Umbilical cord (tissue), 2 donors: ENCODE results near the gene SLC9C2. TPM values are rescaled to one million over a fixed set of nuclear protein-coding genes. Genes with fewer than 3 reads are reported as not detected.
"Not testable (repeated sequence)": the region's sequence is repeated elsewhere in the genome, so short reads cannot be mapped to it uniquely, and the experiment has no call there.

Experiments used
- DNase-seq: peaks from one replicate; pipeline ENCODE4 v3.0.0-alpha.2; 2015; ENCODE audit warnings: low spot score
- total RNA-seq: library from RNA; depleted of rRNA; stranded (reverse); fragments of >200 nt; gene quantifications from one replicate; pipeline ENCODE4 v1.2.3, GENCODE V29; 2014; ENCODE audit warnings: low replicate concordance; ENCODE audit not compliant: insufficient read depth

SLC9C2 gene
- total RNA-seq, 1 donor from 2014 or later, result 1.7 TPM

DNA sequence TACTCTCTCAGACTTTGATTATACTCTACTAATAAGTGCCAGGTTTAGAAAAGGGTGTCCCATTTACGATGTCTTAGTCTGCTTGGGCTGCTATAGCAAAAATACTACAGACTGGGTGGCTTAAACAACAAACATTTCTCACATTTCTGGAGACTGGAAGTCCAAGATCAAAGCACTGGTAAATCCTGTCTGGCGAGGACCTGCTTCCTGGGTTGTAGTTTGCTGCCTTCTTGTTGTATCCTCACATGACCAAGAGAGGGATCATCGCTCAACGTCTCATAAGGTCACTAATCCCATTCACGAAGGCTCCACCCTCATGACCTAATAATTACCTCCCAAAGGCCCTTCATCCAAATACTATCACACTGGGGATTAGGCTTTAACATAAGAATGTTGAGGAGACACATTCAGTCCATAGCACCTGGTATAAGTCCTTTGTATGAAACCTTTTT is 113.7 kb downstream of the SLC9C2 start:
- peak; percentile 23 for DNase-seq

DNA sequence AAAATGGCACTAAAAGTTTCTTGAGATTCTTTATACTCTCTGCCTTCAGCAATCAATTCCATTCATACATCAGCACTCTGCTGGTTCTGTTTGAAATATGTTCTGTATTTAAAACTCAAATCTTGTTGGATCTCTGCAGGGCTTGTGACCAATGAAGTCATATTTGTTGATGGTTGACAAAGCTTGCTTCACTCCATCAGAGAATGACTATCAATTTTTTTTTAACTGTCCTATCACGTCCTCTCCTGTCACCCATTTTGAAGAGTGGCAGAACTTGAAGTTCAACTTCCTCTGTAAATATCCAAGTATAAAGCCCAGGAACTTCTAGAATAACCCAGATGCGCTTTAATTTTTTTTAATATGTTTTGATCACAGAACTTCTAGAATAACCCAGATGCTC is 114.9 kb downstream of the SLC9C2 start:
- DNase-seq, result no peak

DNA sequence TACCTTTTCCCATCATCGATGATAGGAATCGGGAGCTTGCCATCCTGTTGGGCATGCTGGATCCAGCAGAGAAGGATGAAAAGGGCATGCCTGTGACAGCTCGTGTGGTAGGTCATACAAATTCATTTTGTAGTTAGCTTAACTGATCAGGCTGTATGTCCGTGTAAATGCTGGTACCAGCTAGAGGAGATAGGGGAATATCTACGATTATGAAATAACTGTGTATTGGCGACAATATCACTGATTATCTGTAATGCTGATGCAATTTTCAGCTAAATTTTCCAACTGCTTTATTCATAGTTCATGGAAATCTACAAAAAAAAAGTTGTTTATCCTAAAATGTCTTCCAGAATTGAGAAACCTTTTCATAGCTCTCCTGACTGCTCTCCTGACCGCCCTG is 117.5 kb downstream of the SLC9C2 start:
- DNase-seq, result no peak

DNA sequence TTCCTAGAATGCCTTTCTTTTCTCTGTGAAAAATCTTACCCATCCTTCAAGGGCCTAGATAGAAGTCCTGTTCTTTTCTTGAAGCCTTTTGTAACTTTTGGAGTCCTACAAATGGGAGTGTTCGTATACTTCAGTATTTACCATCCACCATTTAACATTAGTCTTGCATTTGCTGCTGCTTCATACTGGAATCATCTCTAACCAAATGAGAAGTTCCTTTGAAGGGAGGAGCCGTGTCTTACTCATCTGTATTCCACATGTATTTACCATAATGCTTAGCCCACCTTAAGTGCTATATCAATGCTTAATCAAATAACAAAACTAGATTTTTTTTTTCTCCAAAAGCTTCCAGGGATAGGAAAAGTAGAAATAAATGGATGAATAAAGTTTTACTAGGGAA is 118.6 kb downstream of the SLC9C2 start:
- DNase-seq, result no peak

DNA sequence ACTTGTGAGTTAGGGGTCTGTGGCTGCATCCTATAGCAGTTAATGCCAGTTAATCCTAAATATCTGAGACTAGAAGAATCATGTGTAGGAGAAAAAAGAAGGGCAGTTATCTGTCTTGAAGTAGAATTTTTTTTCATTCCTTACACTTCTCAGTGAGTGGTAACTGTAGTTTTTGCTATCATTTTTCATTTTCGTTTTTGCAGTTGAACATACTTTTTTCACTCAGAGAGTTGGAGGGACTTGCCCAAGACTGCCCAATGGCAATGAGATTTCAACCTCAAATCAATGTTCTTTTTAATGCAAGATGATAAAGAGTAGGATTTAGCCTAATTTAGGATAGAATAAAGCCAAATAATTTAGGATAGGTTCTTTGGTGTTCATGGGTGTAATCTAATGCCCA is 120.2 kb downstream of the SLC9C2 start:
- no peak for DNase-seq

DNA sequence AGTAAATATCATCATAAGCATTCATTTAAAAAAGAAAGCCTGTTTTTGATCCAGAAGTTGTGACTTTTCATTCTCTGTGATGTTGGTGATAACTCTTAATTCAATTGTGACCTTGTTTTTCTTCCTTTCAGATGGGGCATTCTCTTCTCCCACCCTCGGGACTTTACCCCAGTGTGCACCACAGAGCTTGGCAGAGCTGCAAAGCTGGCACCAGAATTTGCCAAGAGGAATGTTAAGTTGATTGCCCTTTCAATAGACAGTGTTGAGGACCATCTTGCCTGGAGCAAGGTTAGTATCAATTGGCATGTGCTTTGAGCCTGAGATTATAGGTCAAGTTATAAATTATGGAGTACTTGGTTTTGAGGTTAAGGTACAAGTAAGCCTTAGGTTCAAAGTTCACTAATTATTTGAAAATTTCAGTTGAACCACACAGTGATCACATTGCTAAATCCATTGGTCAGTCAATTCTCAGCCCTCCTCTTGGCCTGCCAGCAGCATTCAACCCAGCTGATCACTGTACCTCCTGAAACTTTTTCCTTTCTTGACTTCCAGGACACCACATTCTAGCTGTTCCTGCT is 121.6 kb downstream of the SLC9C2 start:
- no peak for DNase-seq

DNA sequence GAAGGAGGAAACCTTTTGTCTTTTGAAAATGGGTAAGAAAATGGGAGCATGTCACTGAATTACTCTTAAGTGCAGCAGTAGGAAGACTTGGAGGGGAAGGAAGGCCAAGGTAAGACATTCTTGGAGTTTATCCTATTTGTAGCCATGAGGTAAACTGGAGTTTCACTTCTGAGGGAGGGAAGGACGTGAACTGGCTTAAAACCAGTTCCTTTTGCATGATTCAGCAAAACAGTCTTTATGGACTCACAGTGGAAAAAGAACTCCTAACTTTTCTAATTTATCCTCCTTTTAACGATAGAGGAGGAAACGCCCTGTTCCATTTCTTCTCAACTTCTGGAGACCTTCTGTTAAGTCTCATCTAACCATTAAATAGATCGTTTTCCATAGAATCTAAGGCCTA is 123.2 kb downstream of the SLC9C2 start:
- DNase-seq, result no peak

DNA sequence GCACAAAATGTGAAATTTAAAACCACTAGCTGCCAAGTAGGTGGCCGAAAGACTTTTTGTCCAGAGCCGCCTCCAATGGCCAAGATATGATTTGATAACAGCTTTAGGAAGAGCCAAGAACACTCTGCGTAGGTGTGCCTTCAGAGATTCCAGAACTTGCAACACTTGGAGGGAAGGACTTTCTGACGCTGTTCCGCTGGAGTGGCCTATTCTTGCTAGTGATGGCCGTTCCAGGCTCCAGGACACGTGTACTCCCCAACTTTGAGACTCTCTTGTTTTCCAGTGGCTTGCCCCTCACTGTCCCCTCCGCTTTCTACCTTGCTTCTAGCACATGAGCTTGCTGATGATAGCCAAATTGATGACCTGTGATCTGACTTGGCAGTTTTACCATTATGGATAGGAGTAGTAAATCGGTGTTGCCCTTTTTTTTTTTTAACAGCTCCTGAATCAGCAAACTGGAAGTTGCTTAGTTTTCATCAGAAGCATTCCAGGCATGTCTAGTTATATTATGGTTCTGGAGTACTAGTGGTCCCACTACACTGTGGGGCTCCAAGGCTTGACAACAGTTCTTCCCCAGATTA is 124.7 kb downstream of the SLC9C2 start:
- peak; percentile 64 for DNase-seq

DNA sequence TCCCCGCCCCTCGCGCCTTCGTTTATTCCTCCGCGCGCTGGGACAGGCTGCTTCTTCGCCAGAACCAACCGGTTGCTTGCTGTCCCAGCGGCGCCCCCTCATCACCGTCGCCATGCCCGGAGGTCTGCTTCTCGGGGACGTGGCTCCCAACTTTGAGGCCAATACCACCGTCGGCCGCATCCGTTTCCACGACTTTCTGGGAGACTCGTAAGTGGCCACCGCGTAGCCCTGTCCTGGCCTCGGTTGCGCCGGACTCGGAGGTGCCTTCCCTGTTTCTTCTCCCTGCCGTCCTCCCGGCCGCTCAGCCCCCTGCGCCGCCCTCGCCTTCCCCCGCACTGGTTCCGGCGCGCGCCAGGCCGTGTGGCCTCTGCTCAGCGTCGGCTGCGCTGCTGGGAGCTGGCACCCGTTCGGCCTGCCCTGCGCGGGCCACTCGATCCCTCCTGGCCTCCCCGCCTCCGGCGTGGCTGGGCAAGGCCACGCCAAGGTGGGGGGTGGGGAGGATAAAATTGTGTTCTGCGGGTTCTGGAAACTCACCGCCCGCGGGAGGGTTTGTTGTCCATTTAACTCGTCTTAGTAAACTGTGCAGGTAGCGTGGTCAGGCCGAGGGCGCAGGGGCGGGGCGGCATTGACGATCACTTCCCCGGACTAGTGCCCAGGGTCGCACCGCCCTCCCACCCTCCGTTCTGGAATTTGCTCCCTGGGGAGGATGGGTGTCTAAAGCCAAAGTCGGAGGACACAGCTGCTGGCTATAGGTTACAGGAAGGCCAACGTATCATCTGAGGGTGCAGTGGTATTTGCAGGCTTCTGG is 125.4 kb downstream of the SLC9C2 start, which contains the start of gene PRDX6:
Gene PRDX6, plus strand, starts transcription at position 50 of the 808 bp plus-strand sequence. Its CDS starts 63 bp downstream, at position 113.
- peak; percentile 85 for DNase-seq

DNA sequence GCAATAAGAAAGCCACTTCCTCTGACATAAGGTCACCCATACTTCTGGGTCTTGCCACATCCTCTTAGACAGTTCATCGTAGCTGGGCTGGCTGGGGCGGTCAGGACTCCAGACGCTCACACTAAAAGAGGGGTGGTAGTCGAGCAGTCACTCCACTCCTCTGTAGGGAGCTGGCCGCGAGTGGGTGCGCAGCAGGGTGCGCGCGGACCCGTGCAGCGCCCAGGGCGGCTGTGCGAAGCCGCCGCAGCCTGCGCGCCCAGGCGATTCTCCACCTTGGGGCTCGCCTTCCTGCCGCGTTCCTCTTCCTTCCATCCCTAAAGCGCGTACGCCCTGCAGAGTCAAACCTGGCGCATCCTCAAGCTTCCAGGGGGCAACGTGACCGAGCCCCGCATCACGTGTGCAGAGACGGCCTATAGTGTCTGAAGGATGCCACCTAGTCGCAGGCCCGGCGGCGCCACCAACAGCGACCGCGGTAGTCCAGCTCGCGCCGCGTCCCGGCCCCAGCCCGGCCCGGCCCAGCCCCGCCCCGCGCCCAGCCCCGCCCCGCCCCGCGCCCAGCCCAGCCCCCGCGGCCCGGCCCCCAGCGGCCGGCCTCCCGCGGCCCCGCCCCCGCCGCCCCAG is 126.1 kb downstream of the SLC9C2 start:
- DNase-seq, result peak; percentile 89

DNA sequence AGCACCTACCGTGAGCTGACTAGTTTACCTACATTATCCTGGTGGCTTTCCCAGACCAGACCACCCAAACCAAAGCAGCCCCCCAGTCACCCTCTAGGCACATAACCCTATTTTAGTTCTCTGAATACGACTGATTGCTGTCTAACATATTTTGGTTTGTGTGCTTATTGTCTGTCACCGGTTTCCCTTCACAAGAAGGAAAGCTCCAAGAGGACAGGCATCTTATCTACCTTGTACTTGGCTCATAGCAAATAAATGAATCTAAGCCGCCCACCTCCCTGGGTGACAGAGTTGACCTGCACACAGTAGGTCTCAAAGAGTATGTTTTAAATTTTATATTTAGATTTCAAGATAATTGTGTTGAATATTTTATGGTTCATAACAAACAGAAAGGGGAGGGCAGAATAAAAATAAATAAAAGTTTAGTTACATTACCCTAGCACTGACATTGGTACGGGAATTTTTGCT is 126.6 kb downstream of the SLC9C2 start:
- no peak for DNase-seq

DNA sequence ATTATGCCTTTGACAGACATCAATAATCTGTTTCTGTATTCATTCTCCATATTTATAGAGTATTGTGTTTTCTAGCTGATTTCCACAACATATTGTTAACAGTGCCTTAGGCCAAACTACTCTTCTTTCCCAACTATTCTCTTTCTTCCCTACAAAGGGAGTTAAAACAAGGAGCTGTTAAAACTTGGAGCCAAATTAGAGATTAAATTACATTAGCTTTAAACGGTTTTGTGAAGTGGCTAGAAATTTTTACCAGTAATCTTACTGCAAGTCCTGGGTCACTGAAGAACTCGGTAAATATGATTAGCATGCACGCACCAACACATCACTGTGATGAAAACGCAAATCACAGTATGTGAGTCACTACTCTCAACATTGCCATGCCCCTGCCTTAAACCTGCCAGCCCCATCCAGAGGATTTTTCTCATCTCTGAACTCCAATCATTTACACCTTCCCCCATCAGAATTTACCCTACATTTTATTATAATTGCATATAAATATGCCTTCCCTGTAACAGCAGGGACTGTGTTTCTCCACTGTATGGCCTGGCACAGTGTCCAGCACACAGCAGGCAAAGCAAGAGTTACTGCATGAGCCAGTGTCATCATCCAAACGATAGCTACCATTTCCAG is 127.2 kb downstream of the SLC9C2 start:
- peak; percentile 25 for DNase-seq

DNA sequence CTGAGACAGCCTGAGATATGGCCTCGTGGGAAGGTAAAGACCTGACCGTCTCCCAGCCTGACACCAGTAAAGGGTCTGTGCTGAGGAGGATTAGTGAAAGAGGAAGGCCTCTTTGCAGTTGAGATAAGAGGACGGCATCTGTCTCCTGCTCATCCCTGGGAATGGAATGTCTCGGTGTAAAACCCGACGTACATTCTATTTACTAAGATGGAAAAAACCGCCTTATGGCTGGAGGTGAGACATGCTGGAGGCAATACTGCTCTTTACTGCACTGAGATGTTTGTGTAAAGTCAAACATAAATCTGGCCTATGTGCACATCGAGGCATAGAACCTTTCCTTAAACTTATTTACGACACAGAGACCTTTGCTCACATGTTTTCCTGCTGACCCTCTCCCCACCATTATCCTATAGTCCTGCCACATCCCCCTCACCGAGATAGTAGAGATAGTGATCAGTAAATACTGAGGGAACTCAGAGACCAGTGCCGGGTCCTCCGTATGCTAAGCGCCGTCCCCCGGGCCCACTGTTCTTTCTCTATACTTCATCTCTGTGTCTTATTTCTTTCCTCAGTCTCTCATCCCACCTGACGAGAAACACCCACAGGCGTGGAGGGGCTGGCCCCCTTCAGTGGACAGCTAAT is 128.0 kb downstream of the SLC9C2 start:
- peak; percentile 3 for DNase-seq

DNA sequence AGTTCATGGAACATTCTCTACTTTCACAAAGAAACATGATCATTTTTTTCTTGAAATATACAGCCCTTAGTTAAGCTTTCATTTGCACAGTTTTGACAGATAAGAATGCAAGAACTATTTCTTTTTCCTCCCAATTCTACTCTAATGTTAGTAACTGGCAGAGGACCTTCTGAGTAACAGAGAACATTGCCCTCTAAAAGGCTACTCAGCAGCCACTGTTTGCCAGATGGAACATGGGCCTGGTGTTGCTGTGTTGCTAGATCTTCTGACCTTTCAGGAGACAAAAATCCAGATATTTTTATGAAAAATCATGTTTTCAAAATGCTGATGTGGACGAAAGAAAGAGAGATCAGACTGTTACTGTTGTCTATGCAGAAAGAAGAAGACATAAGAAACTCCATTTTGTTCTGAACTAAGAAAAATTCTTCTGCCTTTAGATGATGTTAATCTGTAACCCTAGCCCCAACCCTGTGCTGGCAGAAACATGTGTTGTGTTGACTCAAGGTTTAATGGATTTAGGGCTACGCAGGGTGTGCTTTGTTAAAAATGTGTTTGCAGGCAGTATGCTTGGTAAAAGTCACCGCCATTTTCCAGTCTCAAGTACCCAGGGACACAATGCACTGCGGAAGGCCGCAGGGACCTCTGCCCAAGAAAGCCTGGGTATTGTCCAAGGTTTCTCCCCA is 128.6 kb downstream of the SLC9C2 start:
- peak; percentile 7 for DNase-seq

DNA sequence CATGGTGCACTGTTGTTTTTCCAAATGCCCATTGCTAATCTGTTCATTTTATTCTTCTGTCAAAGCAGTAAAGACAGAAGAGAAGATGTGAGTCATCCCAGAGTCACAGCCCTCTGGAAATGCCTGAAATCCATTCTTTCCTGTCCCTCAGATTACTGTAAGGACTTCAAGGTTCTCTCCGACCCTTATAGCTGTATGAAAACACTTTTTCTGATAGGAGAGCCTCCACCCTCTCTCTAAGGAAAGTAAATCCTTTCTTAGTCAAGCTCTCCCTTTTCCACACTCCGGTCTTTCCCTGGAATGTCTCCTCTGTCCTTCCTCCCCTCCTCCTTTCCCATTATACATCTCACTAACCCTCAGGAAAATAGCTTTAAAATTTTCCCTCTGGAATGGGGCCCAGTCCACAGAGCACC is 129.3 kb downstream of the SLC9C2 start:
- DNase-seq, result peak; percentile 69

DNA sequence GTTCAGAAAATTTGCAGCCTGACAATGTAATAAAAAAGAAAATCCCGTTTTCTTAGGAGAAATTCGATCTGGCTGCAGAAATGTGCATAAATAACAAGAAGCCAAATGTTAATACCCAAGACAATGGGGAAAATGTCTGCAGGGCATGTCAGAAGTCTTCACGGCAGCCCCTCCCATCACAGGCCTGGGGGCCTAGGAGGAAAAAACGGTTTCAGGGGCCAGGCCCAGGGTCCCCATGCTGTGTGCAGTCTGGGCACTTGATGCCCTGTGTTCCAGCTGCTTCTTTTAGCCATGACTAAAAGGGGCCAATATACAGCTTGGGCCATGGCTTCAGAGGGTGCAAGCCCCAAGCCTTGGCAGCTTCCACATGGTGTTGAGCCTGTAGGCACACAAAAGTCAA is 132.3 kb downstream of the SLC9C2 start:
- DNase-seq, result no peak

DNA sequence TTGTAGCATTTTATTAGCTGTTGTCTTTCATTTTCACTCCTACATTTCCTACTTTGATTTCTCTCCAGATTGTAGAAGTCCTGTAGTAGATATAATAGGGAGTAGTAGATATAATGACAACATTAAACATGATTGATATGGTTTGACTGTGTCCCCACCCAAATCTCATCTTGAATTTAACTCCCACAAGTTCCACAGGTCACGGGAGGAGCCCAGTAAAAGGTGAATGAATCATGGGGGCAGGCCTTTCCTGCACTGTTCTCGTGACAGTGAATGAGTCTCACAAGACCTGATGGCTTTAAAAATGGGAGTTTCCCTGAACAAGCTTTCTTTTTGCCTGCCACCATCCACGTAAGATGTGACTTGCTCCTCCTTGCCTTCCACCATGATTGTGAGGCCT is 133.2 kb downstream of the SLC9C2 start:
- DNase-seq, result no peak

DNA sequence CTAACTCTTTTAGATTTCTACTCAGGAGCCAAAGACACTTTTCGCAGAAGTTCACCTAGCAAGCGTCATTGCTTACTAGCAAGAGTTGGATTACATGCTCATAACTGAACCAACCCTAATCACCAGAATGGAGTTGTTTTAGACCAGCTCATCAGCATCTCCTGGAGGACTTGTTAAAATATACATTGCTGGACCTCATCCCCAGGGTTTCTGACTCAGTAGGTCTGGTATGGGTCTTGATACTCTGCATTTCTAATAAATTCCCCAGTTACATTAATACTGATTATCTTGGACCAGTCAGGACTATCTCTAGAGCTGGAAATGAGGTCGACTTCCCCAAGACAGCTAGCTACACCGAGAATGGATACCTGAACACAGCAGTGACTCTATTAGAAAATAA is 135.4 kb downstream of the SLC9C2 start:
- DNase-seq, result no peak

DNA sequence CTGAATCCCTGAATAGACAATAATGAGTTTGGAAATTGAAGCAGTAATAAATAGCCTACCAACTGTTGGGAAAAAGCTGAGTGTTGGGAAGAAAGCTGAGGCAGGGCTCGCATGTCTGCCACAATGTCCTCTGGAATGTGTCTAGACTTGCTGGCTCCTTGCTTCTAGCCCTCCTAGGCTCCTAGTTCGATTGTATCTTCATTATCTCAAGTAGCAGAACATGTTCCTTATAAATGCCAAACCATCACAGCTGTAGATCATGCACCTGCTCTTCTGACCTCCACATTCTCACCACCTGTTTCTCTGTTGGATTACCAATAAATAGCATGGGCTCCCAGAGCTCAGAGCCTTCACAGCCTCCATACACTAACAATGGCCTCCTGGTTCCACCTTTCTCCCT is 138.7 kb downstream of the SLC9C2 start:
- not testable (repeated sequence) for DNase-seq

DNA sequence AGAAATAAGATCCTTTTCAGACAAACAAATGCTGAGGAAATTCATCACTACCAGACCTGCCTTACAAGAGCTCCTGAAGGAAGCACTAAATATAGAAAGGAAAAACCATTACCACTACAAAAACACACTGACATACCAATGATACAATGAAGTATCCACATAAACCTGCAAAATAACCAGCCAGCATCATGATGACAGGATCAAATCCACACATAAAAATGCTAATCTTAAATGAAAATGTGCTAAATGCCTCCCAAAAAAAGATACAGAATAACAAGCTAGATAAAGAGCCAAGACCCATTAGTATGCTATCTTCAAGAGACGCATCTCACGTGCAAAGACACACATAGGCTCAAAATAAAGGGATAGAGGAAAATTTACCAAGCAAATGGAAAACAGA is 140.2 kb downstream of the SLC9C2 start:
- DNase-seq, result not testable (repeated sequence)

DNA sequence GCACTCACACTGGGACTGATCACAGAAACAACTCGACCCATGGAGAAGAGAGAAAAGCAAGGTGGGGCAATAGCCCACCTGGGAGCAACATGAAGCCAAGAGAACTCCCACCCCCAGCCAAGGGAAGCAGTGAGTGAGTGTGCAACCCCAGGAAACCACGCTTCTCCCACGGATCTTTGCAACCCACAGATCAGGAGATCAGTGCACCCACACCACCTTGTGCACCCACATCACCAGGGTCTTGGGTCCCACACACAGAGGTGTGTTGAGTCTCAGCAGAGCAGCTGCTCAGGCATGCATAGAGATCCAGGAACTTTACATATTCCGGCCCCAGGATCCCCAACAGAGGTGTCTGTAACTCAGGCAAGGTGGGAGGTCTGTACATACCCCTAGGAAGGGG is 143.0 kb downstream of the SLC9C2 start:
- no peak for DNase-seq
